ENCODE results near the gene ST6GALNAC4.
A peak's percentile ranks its signal among the peaks of the same experiment; 100 is the strongest.
"Not testable (repeated sequence)": the region's sequence is repeated elsewhere in the genome, so short reads cannot be mapped to it uniquely, and the experiment has no call there.

ST6GALNAC4 gene

DNA sequence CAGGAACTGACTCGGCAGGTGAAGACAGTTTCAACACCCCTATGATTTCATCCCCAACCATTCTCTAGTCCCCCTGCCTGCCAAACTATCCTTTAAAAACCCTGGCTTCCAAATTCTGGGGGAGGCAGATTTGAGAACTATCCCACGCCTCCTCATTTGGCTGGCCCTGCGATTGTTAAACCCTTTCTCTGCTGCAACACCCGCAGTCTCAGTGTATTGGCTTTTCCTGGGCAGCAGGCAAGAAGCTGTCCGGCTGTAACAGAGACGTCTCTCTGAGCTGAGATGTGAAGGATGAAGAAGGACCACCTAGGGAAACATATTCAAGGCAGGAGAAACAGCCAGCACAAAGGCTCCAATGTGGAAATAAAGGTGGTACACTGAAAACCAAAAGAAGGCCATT, 24.0 kb downstream of the ST6GALNAC4 start:
- no peak for FAIRE-seq
- DNase-seq (ENCODE audit: low spot score), result no peak

DNA sequence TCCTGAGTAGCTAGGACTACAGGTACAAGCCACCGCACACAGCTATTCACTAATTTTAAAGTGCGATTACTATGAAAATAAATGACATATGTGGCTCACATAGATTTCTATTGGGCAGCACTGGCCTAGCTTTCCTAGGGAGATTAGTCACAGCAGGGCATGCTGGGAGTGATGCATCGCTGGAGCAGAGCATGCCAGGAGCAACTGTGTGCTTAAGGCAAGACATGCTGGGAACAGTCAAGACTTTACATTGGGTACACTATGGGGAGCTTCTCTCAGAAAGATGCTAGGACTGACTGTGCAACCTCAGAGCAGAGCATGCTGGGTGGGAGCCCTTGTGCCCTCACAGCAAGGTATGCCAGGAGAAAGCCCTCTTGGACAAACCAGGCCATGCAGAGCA, 26.8 kb downstream of the ST6GALNAC4 start:
- FAIRE-seq (no peak), DNase-seq (ENCODE audit: low spot score) (peak; percentile 11)

DNA sequence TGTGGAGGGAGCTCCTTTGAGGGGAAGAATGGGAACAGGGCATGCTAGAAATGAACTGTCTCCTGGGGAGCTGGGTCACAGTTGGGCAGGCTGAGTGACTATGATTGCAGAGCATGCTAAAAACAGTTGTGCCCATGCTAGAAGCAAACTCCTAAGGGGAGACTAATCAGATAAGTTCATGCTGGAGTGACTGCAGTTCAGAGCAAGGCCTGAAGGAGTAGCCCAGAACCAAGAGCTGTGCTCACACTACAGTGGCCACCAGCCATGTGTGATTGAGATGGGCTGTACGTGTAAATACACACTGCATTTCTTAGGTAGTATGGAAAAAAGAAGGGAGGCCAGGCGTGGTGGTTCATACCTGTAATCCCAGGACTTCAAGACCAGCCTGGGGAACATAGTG, 29.0 kb downstream of the ST6GALNAC4 start:
- DNase-seq (ENCODE audit: low spot score) (no peak), FAIRE-seq (no peak)

DNA sequence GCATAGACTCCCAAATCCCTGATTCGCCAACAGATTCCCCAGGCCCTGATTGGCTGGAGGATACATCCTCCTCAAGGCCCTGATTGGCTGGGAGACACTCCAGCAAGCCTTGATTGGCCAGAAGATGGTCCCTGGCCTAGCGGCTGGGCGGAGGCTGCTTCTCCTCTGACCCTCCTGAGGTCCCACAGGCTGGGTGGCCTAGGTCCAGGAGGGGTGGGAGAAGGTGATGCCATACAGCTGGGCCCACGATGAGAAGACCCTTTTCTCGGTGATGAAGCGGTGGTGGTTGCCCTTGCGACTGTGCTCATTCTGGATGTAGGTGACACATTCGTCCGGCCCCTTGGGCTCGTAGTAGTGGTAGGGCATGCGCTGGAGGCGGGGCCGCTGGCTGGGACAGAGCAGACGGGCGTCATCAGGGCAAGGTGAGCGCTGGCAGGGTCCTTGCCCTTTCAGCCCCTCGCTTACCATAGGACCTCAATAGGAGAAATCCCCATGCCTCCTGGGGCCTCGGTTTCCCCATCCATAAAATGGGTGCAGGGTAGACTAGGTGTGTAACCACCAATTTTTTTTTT, 30.4 kb downstream of the ST6GALNAC4 start:
- FAIRE-seq (no peak), DNase-seq (ENCODE audit: low spot score) (no peak)

DNA sequence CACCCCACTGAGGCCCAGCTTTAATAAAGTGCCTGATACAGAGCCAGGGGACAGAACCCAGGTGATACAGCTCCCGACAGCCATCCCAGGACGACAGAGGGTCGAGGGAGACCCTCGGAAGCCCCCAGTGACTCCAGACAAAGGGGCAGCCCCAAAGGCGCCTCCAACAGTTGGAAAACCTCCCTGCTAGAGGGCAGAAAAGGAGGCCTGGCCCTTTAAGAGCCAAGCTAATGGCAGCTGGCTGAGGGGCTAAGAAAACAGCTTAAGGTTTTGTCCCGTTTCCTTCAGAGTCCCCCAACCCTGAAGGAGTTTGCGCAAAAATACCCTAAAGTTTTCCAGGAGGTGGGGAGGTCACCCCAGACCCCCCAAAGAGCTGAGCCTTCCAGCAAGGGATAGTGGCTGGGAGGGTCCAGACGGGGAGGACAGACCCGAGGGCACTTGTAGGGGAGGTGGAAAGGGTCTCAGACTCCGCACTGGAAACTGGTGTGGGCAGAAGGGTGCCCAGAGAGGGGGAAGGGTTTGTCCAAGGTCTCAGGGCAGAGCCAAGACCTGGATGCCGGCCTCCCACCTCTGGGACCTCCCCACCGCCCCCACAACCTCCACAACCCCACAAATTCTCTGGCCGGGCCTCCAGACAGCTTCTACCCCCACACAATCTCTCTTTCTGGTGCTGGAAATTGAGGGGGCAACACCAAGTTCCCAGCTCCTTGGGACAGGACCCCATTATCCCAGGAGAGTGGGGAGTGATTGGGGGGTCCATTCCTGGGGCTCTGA, 31.1 kb downstream of the ST6GALNAC4 start:
- DNase-seq (ENCODE audit: low spot score) (no peak), FAIRE-seq (no peak)

DNA sequence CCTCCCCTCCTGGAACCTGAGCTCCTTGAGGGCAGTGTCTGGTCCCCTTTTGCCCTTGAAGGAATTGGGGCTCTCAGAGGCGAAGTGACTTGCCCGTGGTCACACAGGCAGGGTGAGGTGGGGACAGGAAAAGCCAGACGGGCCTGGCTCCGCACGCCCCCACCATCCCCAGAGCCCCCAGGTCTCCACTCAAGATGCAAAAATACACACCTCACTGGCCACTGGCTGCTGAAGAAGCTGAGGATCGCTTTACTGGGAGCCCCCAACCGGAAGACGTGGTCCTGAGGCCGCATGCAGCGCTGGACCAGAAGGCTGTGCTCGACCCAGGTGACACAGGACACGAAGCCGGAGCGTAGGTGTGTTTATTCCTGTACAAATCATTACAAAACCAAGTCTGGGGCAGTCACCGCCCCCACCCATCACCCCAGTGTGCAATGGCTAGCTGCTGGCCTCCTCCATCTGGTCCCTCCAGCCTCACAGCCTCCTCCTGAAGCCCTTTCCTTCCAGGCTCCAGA, 31.8 kb downstream of the ST6GALNAC4 start:
- FAIRE-seq, result no peak
- no peak for DNase-seq (ENCODE audit: low spot score)

DNA sequence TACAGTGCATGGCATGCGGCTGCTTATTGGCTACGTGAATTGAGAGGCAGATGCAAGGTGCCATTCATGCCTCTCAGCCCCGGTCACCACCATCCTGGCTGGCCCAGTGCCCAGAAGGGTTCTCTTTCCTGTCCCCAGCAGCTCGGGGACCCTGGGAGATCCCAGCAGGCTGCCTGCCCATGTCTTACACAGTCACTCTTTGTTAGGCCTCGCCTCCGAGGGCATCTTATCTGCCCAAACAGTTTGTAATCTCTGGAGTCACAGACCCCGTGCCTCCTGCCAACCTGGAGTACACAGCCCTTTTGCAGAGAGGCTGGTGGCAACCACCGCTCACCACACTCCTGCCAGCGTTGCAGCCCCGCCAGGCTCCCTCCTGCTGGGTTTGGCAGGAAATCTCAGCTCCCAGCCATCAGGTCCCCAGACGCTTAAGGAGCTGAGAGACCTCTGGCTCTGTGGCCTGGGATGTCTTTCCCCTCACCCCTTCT, 32.4 kb downstream of the ST6GALNAC4 start:
- DNase-seq (ENCODE audit: low spot score) (peak; percentile 13), FAIRE-seq (no peak)

DNA sequence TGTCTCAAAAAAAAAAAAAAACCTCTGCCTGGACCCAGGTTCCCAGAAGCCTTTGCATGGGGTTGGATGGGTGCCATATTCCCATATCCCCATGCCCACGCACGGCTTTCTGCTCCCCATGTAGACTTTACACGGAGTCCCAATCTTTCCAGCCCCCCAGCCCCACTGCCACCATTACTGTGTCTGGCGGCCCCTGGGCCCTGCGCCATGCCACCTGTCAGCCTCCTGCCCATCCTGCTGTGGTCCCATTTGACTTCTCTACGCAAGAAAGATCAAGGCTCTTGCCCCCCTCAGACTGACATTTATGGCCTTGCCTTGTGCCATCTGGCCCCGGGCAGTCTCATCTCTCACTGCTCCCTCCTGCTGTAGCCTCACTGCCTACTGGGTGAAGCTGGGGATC, 32.9 kb downstream of the ST6GALNAC4 start:
- no peak for FAIRE-seq

DNA sequence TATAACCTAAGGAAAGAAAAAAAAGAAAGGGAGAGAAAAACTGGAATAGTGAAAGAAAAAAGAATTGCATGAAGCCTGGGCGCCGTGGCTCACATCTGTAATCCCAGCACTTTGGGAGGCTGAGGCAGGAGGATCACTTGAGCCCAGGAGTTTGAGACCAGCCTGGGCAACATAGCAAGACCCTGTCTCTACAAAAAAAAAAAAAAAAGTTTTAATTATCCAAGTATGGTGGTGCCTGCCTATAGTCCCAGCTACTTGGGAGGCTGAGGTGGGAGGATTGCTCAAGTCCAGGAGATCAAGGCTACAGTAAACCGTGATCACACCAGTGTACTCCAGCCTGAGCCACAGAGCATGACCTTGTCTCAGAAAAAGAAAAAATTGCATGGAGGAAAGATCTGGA, 35.1 kb downstream of the ST6GALNAC4 start:
- FAIRE-seq, result not testable (repeated sequence)

More for the DNA sequence above, 32.9 kb downstream of the ST6GALNAC4 start:
- DNase-seq (ENCODE audit: low spot score), result no peak

DNA sequence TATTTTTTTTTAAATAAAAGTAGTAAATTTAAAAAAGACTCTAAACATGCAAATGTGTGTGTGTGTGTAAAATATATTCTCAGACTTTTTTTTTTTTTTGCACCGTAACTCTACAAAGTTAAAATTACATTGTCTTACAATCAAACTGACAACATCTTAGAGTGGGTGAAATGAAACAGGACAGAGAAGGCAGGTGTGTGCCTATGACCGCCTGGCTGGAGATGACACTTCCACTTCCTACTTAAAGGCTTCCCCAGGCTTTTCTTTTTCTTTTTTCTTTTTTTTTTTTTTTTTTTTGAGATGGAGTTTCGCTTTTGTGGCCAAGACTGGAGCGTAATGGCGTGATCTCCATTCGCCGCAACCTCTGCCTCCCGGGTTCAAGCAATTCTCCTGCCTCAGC, 36.7 kb downstream of the ST6GALNAC4 start:
- FAIRE-seq (no peak), DNase-seq (ENCODE audit: low spot score) (no peak)

More for the DNA sequence above, 35.1 kb downstream of the ST6GALNAC4 start:
- not testable (repeated sequence) for DNase-seq (ENCODE audit: low spot score)

DNA sequence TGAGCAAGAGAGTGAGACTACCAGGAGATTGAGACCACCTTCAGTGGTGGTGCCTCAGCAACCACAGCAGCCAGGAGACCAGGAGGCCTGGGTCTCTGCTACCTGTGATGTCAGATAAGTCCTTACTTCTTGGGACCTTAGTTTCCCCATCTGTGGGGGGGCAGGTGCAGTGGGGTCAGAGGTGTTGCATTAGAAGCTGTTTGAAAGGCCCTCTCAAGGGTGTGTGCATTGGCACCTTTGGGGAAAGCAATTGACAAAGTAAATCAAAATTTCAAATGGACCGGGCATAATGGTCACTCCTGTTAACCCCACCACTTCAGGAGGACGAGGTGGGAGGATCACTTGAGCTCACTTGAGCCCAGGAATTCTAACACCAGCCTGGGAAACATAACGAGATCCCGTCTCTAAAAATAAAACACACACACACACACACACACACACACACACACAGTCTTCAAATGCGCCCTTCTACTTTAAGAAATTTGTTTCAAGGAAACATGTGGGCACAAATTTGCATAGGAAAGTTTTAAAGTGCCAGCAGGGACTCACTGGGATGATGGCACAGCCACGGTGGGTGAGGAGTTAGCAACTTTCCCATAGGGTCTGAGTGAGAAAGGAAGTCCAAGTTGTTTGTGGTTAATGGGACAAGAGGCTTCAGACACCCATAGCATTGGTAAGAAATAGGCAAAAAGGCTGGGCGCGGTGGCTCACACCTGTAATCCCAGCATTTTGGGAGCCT, 38.0 kb downstream of the ST6GALNAC4 start:
- FAIRE-seq, result no peak
- no peak for DNase-seq (ENCODE audit: low spot score)

DNA sequence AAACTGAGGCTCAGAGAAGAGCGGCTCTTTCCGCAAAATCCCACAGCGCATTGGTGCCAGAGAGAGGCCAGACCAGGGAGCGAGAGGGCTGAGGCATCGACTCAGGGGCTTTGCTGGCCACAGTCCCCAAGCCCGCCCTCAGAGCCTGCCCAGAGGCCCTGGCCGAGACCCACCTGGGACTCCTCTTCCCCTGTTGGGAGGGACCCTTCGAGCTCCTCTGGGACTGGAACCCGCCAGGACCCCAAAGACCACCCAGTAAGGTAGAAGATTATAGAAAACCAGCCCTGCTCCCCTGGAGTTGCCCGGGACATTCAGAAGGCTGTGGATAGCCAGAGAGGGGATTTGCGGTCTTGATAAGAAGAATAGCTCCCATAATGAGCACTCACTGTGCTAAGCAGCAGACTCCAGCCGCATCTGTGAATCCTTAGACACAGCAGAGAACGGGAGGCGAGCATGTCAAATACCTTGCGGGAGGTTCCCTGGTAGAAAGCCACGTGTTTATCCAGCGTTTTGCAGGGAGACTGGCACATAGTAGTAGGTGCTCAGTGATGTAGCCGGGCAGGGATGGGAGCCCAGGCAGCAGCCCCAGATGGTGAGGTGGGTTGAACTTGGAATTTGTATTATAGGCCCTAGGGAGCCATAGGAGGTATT, 38.7 kb downstream of the ST6GALNAC4 start:
- FAIRE-seq, result no peak
- no peak for DNase-seq (ENCODE audit: low spot score)

DNA sequence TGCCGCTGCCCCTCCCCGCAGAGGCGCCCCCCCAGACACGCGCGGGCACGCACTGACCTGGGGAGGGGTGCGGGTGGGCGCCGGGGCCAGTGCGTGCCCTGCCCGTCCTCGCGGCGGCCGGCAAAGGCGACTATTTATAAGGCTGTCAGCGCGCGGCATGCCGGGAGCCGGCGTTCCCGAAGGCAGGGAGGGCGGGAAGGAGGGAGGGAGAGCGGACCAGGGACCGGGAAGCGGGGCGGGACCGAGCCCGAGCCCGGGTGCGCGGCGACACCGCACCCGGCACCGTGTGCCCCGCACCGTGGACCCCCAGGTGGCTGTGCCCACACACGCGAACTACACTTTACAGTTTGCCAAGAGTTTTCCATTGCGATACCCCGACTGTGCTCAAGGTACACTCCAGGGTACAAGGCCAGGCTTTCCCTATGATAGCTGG, 39.3 kb downstream of the ST6GALNAC4 start, which contains the start of gene AK1:
Gene AK1 (minus strand): TSS at position 110 of the 433 bp plus-strand sequence. CDS start 3,058 bp downstream, outside the sequence.
- DNase-seq (ENCODE audit: low spot score), result peak; percentile 17

DNA sequence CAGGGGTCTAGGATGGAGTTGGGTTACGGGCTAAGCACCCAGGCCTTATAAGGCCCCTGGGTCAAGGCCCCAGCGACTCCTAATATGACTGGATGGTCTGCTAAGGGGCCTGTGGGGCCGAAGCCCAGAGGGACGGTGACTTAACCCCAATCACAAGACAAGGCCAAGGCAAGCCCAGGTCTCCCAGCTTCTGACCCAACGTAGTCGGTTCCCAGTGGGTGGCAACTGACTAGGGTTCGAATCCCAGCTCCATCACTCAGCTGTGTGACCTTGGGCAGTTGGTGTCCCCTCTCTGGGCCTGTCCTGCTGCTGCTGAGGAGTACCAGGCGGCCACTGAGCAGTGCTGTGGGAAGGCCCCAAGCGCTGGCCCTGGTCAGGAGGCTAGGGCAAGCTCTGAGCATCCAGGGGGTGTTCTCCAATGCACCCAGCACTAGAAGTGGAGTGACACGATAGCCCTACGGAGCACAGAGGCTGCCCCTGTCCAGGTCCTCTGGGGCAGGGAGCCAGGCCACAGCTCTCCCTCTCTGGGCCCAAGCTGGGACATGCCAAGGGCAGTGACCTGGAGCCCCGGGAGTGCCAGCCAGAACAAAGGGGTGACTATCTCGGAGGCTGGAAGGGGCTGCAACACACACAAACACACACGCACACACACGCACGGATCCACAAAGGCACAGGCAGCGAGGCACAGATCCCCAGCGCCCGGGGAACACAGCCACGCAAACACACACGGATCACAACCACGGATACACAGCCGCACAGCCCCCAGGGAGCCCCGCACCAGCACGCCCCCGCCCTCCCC, 39.9 kb downstream of the ST6GALNAC4 start:
- DNase-seq (ENCODE audit: low spot score) (no peak), FAIRE-seq (no peak)

More for the DNA sequence above, 39.3 kb downstream of the ST6GALNAC4 start, which contains the start of gene AK1:
- FAIRE-seq, result no peak

DNA sequence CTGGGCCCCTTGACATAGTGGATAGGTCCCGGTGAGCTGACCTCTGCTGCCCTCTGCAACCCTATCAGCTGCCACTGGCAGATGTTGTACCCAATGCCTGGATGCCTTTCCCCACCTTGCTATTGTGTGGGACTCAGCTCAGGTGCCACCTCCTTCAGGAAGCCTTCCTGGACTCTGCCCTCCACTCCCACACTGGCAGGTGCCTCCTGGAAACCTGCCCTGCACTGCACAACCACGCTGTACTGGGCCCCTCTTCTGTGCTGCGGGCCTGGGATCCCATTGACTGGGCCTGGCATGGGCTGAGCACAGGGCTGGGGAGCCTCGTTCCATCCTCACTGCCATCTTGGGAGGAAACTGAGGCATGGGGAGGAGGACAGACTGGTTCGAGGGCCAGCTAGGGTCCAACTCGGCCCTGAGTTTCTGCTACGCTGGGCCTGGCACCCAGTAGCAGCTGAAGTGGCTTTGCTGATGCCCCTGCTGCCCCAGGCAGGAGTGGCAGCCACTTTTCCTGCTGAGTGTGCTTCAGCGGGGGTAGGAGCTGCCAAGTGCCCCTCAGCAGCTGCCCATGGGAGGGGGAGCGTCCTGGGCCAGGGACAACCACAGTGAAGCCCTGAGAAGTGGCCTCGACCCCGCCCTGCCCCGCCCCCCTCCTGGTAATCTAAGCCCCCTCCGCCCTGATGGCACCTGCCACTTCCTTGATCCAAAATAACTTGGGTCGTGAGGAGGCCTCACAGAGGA, 40.6 kb downstream of the ST6GALNAC4 start:
- FAIRE-seq (no peak), DNase-seq (ENCODE audit: low spot score) (no peak)

DNA sequence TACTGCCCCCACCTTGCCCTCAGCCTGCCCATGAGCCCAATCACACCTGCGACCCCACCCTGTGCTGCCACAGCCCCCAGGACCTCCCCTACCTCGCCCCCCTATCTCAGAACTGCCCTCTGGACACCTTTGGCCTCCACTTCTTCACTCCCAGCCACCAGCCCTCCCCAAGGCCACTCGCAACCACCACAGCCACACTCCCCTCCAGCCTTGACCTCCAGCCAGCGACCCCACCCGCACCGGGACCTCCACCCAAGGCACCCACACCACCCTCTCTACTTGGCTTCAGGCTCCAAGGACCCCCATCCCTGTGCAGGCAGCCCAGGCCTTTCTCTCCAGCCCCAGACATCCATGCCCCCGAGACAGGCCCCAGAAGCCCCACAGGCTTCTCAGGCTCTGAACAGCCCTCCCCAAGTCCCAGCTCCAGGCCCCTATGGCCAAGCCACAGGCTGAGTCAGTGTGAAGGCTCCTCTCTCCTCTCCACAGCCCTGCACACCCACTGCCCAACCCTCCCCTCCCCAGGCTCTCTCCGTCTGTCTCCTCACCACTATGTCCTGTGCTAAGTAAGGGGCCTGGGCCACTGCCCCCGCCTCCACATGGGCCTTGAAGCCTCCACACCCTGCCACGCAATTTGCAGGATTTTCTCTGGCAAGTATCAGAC, 41.4 kb downstream of the ST6GALNAC4 start:
- FAIRE-seq (no peak), DNase-seq (ENCODE audit: low spot score) (no peak)

DNA sequence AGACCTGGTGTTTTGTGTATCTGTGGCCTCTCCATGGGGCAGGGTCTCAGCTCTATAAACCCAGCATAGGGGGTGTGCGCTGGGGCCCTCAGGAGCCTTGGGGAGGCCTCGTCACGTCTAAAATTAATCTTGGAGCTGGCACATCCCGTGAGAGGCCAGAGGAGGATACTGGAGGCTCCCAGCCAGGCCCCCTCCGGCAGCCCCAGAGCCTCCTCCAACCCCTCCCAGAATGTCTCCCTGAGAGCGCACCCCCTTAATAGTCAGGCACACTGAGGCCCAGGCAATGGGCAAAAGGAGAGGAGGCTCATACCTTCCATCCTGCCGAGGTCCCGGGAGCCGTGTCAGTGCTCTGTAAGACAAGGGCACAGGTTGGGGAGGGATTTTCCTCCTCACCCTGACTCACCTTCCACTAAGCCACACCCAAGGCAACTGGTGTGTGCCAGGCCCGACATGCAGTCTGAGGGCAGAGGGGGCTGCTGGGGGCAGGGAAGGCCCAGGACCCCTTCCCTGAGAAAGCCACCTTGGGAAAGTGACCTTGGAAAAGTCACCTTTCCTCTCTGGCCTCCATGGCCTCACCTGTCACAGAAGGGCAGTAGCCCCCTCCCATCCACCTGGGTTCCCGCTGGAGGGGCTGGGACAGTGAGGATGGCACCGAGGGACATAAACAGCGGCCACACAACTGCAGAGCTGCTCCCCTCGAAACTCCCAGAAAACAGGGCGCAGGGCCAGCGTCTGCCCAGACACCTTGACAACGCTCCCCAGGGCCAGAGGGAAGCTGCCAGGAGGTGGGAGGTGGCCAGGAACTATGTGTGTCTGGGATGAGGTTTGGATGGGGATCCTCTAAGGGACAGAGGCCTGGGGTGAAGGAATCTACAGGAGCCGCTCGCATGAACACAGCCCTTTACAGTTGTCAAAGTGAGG, 42.3 kb downstream of the ST6GALNAC4 start:
- no peak for FAIRE-seq

DNA sequence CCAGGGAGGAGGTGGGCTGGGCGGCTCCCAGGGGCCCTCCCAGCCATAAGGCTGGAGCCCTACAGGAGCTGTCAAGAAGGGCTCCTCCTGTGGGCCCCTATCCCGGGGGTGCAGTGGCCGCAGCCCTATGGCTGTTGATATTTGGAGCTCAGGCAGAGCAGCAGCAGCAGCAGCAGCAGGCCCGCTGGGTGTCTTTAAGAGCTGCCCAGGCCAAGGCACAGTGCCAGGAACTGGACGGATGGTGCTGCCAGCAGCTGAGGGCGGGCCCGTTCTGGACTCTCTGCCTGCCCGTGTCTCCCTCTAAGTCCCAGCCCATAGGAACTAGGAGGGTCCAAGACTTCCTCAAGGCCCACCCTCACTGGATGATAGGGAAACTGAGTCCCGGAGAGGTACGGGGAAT, 43.0 kb downstream of the ST6GALNAC4 start:
- FAIRE-seq (no peak), DNase-seq (ENCODE audit: low spot score) (no peak)

More for the DNA sequence above, 42.3 kb downstream of the ST6GALNAC4 start:
- DNase-seq (ENCODE audit: low spot score), result no peak

Data from RCC 7860 (cell line).